ENCODE measurements around the gene TRAPPC12.

GRCh38 chr2:3479430-3480320 lies 100.2 kb downstream of the TRAPPC12 start:
- TF ChIP-seq CTCF (IDR thresholded peaks at IDR 0.05) (no peak), POLR2AphosphoS5 (IDR thresholded peaks at IDR 0.05; ENCODE audit: insufficient read depth in 1 of 2, low read depth in 1 of 2) (no peak)

Measured in vagina (tissue), 2 donors.